ENCODE results near the gene TRAPPC12.

TRAPPC12 gene

DNA sequence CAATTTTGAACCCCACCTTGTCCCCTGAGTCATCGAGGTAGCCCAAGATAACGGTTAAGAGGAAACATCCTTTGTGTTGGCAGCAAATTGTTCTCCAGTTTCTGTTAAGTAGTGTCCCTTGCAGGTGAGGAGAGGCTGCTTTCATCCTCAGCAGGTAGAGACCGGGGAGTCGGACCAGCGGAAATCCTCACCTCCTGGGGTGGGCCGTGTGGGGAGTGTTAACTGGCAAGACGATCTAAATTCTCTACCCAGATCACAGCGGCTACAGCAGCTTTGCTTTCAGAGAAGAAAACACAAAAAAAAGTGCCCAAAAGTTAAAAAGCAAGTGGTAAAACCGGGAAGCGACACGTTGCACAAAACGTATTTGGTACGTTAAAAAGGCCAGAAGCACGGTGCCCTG, 76.6 kb downstream of the TRAPPC12 start:
- no peak overlapping the region for H3K4me3 ChIP-seq (ENCODE audit: control insufficient read depth in 1 of 7, extremely low read depth in 1 of 7, insufficient read depth in 4 of 7, low read depth in 2 of 7, low read length in 6 of 7)
- H3K27me3 ChIP-seq (replicated peaks in 2 of 5; ENCODE audit: control insufficient read depth in 4 of 5, insufficient read depth in 5 of 5, low read length in 4 of 5) = no peaks in the 10 kb centered on the region
- WGBS (ENCODE audit: insufficient coverage) = 97% methylated on average over 14 of the region's 14 CpGs
- DNase-seq = no peak
- ChIA-PET CTCF (interaction anchor here (1.0 to 1.5 kb wide), 2 partner anchors 14 to 27 kb away, joined by 3 read pairs; no protein-coding TSS in a partner anchor), POLR2A (no interaction called here)
- H3K4me1 ChIP-seq (ENCODE audit: control extremely low read depth in 1 of 4, control insufficient read depth in 4 of 4, insufficient read depth in 4 of 4, low read length in 3 of 4) = no peaks in the 10 kb centered on the region
- no peaks in the 10 kb centered on the region for H3K9me3 ChIP-seq (ENCODE audit: control extremely low read depth in 1 of 5, control insufficient read depth in 4 of 5, insufficient read depth in 2 of 5, low read depth in 1 of 5, low read length in 4 of 5)
- H3K27ac ChIP-seq (ENCODE audit: insufficient read depth in 1 of 2, low read depth in 1 of 2, low read length in 2 of 2, poor library complexity in 1 of 2, severe bottlenecking in 2 of 2) = no peak overlapping the region
- peaks cover 6 to 61% (median 40%) of the 10 kb centered on the region in 4 experiments for H3K36me3 ChIP-seq (ENCODE audit: control insufficient read depth in 4 of 4, insufficient read depth in 4 of 4, low read length in 3 of 4)

DNA sequence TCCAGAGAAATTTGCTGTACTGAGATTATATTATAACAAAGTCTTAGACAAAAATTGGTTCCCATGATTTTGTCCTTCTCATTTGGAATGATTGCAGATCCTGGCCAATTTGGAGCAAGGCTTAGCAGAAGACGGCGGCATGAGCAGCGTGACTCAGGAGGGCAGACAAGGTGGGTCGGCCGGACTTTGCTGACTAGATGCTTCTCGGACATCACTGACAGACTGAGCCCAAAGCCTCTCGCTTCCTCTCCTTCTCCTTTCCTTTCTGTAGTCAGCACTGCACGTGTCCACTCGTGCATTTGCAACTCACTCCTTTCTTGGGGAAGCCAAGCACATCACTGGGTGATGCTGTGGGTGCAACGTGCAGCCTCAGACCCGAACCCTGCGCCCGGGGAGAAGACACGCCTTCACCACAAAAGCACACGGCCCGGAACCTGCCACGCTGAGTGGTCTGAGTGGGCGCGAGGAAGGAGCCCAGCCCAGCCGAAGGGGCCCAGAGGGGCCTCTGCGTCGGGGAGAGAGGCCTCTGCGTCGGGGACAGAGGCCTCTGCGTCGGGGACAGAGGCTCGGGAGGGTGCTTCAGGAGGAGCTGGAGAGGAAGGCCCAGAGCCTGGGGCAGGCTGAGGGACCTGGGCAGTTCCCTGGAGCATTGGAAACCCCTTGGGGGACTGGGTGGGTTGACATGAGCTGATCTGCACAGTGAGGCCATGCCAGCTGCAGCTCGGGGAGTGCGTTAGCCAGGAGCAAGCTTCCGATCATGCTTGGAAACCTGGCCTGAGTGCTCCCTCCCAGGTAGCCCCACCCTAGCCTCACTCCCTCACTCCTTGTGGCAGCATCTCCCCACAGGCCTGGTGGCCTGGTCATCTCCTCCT, 78.3 kb downstream of the TRAPPC12 start:
- ChIA-PET CTCF (no interaction called here), POLR2A (no interaction called here)

GRCh38 chr2:3458396-3459184, 79.1 kb downstream of the TRAPPC12 start:
- DNase-seq = no peak
- no peak overlapping the region for H3K27ac ChIP-seq (ENCODE audit: insufficient read depth in 1 of 2, low read depth in 1 of 2, low read length in 2 of 2, poor library complexity in 1 of 2, severe bottlenecking in 2 of 2)
- WGBS (ENCODE audit: insufficient coverage) = 100% methylated on average over 5 of the region's 10 CpGs
- H3K4me3 ChIP-seq (ENCODE audit: control insufficient read depth in 1 of 7, extremely low read depth in 1 of 7, insufficient read depth in 4 of 7, low read depth in 2 of 7, low read length in 6 of 7) = no peak overlapping the region
- no peaks in the 10 kb centered on the region for H3K9me3 ChIP-seq (ENCODE audit: control extremely low read depth in 1 of 5, control insufficient read depth in 4 of 5, insufficient read depth in 2 of 5, low read depth in 1 of 5, low read length in 4 of 5)
- no peaks in the 10 kb centered on the region for H3K27me3 ChIP-seq (replicated peaks in 2 of 5; ENCODE audit: control insufficient read depth in 4 of 5, insufficient read depth in 5 of 5, low read length in 4 of 5)
- ChIA-PET POLR2A (no interaction called here), CTCF (interaction anchor here (0.6 to 1.6 kb wide), 2 partner anchors 15 to 1539 kb away, joined by 3 read pairs; no protein-coding TSS in a partner anchor)
- H3K36me3 ChIP-seq (ENCODE audit: control insufficient read depth in 4 of 4, insufficient read depth in 4 of 4, low read length in 3 of 4) = peaks cover 4 to 54% (median 33%) of the 10 kb centered on the region in 4 experiments
- H3K4me1 ChIP-seq (ENCODE audit: control extremely low read depth in 1 of 4, control insufficient read depth in 4 of 4, insufficient read depth in 4 of 4, low read length in 3 of 4) = no peaks in the 10 kb centered on the region

More for the DNA sequence above, 78.3 kb downstream of the TRAPPC12 start:
- no peak overlapping the region for H3K27ac ChIP-seq (ENCODE audit: insufficient read depth in 1 of 2, low read depth in 1 of 2, low read length in 2 of 2, poor library complexity in 1 of 2, severe bottlenecking in 2 of 2)
- WGBS (ENCODE audit: insufficient coverage) = 97% methylated on average over 25 of the region's 30 CpGs
- DNase-seq = no peak
- peaks cover 4 to 57% (median 33%) of the 10 kb centered on the region in 4 experiments for H3K36me3 ChIP-seq (ENCODE audit: control insufficient read depth in 4 of 4, insufficient read depth in 4 of 4, low read length in 3 of 4)
- H3K4me3 ChIP-seq (ENCODE audit: control insufficient read depth in 1 of 7, extremely low read depth in 1 of 7, insufficient read depth in 4 of 7, low read depth in 2 of 7, low read length in 6 of 7) = no peak overlapping the region
- no peaks in the 10 kb centered on the region for H3K27me3 ChIP-seq (replicated peaks in 2 of 5; ENCODE audit: control insufficient read depth in 4 of 5, insufficient read depth in 5 of 5, low read length in 4 of 5)
- no peaks in the 10 kb centered on the region for H3K9me3 ChIP-seq (ENCODE audit: control extremely low read depth in 1 of 5, control insufficient read depth in 4 of 5, insufficient read depth in 2 of 5, low read depth in 1 of 5, low read length in 4 of 5)
- H3K4me1 ChIP-seq (ENCODE audit: control extremely low read depth in 1 of 4, control insufficient read depth in 4 of 4, insufficient read depth in 4 of 4, low read length in 3 of 4) = no peaks in the 10 kb centered on the region

DNA sequence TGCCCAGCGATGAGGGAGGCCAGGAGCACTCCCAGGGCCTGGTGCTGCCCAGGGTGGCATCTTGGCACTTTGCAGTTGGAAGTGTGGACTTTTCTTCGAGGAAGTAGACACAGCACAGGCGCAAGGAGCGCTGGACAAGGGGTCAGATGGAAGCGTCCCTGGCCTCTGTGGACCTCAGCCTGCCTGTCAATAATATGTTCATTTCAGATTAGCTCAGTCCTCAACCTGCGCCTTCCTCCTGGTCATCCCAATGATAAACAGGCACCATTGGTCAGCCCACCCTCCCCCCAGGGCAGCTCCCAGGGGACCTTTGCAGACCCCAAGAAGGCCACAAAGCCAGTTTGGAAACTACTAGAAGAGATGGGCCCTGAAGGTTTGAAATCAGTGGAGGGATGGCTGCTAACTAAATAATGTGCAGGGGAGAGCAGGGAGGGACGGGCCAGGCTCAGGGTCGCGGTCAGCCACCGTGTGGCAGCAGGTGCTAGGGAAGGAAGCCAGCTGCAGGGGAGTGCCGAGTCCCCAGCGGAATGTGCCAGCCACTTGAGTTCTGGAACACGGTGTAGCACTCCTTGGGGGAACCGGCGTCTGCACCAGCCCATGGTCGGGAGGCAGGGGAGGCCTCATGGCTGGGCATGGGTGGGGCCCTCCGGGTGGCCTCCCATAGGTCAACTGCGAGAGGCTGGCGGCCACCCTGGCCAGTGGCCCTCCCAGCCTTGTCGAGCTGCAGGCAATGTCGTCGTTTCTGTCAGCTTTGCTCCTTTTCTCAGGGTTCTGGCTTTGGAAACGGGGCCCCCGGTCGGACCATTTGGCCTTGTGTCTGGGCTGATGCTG, 79.9 kb downstream of the TRAPPC12 start:
- Histone ChIP-seq H3K9me3 (ENCODE audit: control extremely low read depth in 1 of 5, control insufficient read depth in 4 of 5, insufficient read depth in 2 of 5, low read depth in 1 of 5, low read length in 4 of 5) (no peaks in the 10 kb centered on the region), H3K4me3 (ENCODE audit: control insufficient read depth in 1 of 7, extremely low read depth in 1 of 7, insufficient read depth in 4 of 7, low read depth in 2 of 7, low read length in 6 of 7) (no peak overlapping the region), H3K36me3 (ENCODE audit: control insufficient read depth in 4 of 4, insufficient read depth in 4 of 4, low read length in 3 of 4) (peaks cover 2 to 54% (median 39%) of the 10 kb centered on the region in 4 experiments), H3K27ac (ENCODE audit: insufficient read depth in 1 of 2, low read depth in 1 of 2, low read length in 2 of 2, poor library complexity in 1 of 2, severe bottlenecking in 2 of 2) (no peak overlapping the region), H3K27me3 (replicated peaks in 2 of 5; ENCODE audit: control insufficient read depth in 4 of 5, insufficient read depth in 5 of 5, low read length in 4 of 5) (no peaks in the 10 kb centered on the region), H3K4me1 (ENCODE audit: control extremely low read depth in 1 of 4, control insufficient read depth in 4 of 4, insufficient read depth in 4 of 4, low read length in 3 of 4) (no peaks in the 10 kb centered on the region)
- 97% methylated on average over 23 of the region's 25 CpGs for WGBS (ENCODE audit: insufficient coverage)
- DNase-seq = no peak
- POLR2A ChIA-PET = no interaction called here
- CTCF ChIA-PET = interaction anchor here (0.6 to 1.6 kb wide), 2 partner anchors 16 to 1540 kb away, joined by 3 read pairs; no protein-coding TSS in a partner anchor

GRCh38 chr2:3460156-3460555, 80.7 kb downstream of the TRAPPC12 start:
- WGBS (ENCODE audit: insufficient coverage) = 100% methylated on average over 11 of the region's 11 CpGs
- no peak overlapping the region for H3K4me3 ChIP-seq (ENCODE audit: control insufficient read depth in 1 of 7, extremely low read depth in 1 of 7, insufficient read depth in 4 of 7, low read depth in 2 of 7, low read length in 6 of 7)
- no peak for DNase-seq
- POLR2A ChIA-PET = interaction anchor here (0.6 kb wide), 1 partner anchor 165 kb away, joined by 4 read pairs; no protein-coding TSS in a partner anchor
- no peaks in the 10 kb centered on the region for H3K9me3 ChIP-seq (ENCODE audit: control extremely low read depth in 1 of 5, control insufficient read depth in 4 of 5, insufficient read depth in 2 of 5, low read depth in 1 of 5, low read length in 4 of 5)
- CTCF ChIA-PET = no interaction called here
- H3K36me3 ChIP-seq (ENCODE audit: control insufficient read depth in 4 of 4, insufficient read depth in 4 of 4, low read length in 3 of 4) = peaks cover 2 to 56% (median 42%) of the 10 kb centered on the region in 4 experiments
- no peak overlapping the region for H3K27ac ChIP-seq (ENCODE audit: insufficient read depth in 1 of 2, low read depth in 1 of 2, low read length in 2 of 2, poor library complexity in 1 of 2, severe bottlenecking in 2 of 2)
- no peaks in the 10 kb centered on the region for H3K4me1 ChIP-seq (ENCODE audit: control extremely low read depth in 1 of 4, control insufficient read depth in 4 of 4, insufficient read depth in 4 of 4, low read length in 3 of 4)
- no peaks in the 10 kb centered on the region for H3K27me3 ChIP-seq (replicated peaks in 2 of 5; ENCODE audit: control insufficient read depth in 4 of 5, insufficient read depth in 5 of 5, low read length in 4 of 5)

DNA sequence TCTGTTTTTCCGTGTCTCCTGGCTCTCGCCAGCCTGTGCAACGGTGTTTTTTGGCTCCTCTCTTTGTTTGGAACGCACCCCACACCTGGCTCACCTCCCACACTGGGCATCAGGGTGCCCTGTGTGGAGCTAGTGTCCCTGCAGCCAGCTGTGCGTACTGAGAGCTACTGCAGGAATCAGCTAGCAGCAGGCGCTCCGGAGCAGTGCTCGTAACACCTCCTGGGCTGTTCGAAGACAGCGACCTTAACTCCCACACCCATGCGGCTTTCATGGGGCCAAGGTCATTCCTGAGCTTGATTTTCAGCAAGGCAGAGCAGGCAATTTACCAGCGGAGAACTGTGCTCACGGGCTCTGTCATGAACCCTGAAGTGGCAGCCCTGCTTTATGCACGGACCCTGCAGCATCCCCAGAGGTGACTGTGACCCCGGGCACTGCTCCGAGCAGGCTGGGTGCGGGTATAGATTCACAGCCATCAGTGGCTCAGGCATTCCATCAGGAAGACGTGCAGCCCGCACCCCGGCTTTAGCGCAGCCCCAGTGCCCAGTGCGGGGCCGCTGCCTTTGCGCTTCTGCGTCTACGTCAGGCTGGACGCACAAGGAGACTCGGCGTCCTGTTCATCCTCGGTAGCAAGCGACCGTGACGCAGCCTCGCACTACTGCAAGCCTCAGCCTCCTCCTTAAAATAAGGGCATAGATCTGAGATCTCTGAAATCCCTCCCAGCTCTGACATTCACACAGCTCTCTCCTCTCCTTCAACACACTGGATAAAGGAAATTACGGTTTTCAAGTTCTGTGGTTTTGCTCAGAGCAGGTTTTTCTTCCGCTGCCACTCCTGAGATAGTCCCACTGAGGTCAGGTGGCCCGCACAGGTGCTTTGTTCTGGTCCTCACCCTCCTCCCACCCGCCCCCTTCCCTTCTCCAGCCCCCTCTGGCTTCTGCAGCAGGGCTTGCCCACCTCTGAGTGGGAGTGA, 81.6 kb downstream of the TRAPPC12 start:
- Histone ChIP-seq H3K27ac (ENCODE audit: insufficient read depth in 1 of 2, low read depth in 1 of 2, low read length in 2 of 2, poor library complexity in 1 of 2, severe bottlenecking in 2 of 2) (no peak overlapping the region), H3K27me3 (replicated peaks in 2 of 5; ENCODE audit: control insufficient read depth in 4 of 5, insufficient read depth in 5 of 5, low read length in 4 of 5) (no peaks in the 10 kb centered on the region), H3K9me3 (ENCODE audit: control extremely low read depth in 1 of 5, control insufficient read depth in 4 of 5, insufficient read depth in 2 of 5, low read depth in 1 of 5, low read length in 4 of 5) (no peaks in the 10 kb centered on the region), H3K4me3 (ENCODE audit: control insufficient read depth in 1 of 7, extremely low read depth in 1 of 7, insufficient read depth in 4 of 7, low read depth in 2 of 7, low read length in 6 of 7) (no peak overlapping the region), H3K36me3 (ENCODE audit: control insufficient read depth in 4 of 4, insufficient read depth in 4 of 4, low read length in 3 of 4) (peaks cover 2 to 63% (median 45%) of the 10 kb centered on the region in 4 experiments), H3K4me1 (ENCODE audit: control extremely low read depth in 1 of 4, control insufficient read depth in 4 of 4, insufficient read depth in 4 of 4, low read length in 3 of 4) (no peaks in the 10 kb centered on the region)
- no peak for DNase-seq
- ChIA-PET CTCF (interaction anchor here (0.9 to 1.7 kb wide), 7 partner anchors 9 to 191 kb away, joined by 3 to 5 read pairs (median 3); no protein-coding TSS in a partner anchor), POLR2A (interaction anchor here (0.6 kb wide), 1 partner anchor 166 kb away, joined by 4 read pairs; no protein-coding TSS in a partner anchor)
- WGBS (ENCODE audit: insufficient coverage) = 94% methylated on average over 38 of the region's 38 CpGs
